HepG2 (cell line): ENCODE measurements around the gene ANKRD53. TPM values are rescaled to one million over a fixed set of nuclear protein-coding genes. Genes with fewer than 3 reads are reported as not detected.

Source experiments
- CAMTA2 ChIP-seq: sonication (generic); formaldehyde crosslinking; IDR thresholded peaks from 2 replicates; pipeline ENCODE4 v1.4.0; 2020; ENCODE audit warnings: mild to moderate bottlenecking, missing genetic modification reagents, borderline replicate concordance
- ERF ChIP-seq: IDR thresholded peaks from 2 replicates; pipeline ENCODE4 v1.6.1; 2018; ENCODE audit warnings: missing biosample characterization, missing genetic modification reagents
- GFI1 ChIP-seq: sonication (generic); formaldehyde crosslinking; IDR thresholded peaks from 2 replicates; pipeline ENCODE4 v1.5.0; 2020; ENCODE audit warnings: missing genetic modification reagents, mild to moderate bottlenecking, borderline replicate concordance
- HNF1A ChIP-seq, 2 experiments: sonication (generic) in 1 of 2; formaldehyde crosslinking in 1 of 2; IDR thresholded peaks; 2 replicates each; pipeline versions ENCODE4 v1.4.0 to v1.6.1; 2016 to 2020; ENCODE audit warnings: borderline replicate concordance in 1 of 2, low read depth in 1 of 2, mild to moderate bottlenecking in 1 of 2, missing genetic modification reagents in 1 of 2
- MTA3 ChIP-seq: sonication (generic); formaldehyde crosslinking; IDR thresholded peaks from 2 replicates; pipeline ENCODE4 v1.4.0; 2020; ENCODE audit warnings: missing genetic modification reagents
- NFATC3 ChIP-seq: sonication (generic); formaldehyde crosslinking; IDR thresholded peaks from 2 replicates; pipeline ENCODE4 v1.5.1; 2020; ENCODE audit warnings: mild to moderate bottlenecking, missing genetic modification reagents
- NKX3-1 ChIP-seq: sonication (generic); formaldehyde crosslinking; IDR thresholded peaks from 2 replicates; pipeline ENCODE4 v1.5.0; 2020; ENCODE audit warnings: missing genetic modification reagents
- RBM22 ChIP-seq: fragments of 200-400 bp; formaldehyde crosslinking; optimal IDR thresholded peaks from 2 replicates; pipeline ENCODE3; 2017; ENCODE audit warnings: mild to moderate bottlenecking, low read length, moderate library complexity
- RXRB ChIP-seq: IDR thresholded peaks from 2 replicates; pipeline ENCODE4 v1.6.1; 2016; ENCODE audit warnings: borderline replicate concordance, missing genetic modification reagents, missing compliant biosample characterization
- SNRNP70 ChIP-seq: fragments of 200-400 bp; formaldehyde crosslinking; IDR thresholded peaks from 2 replicates; pipeline ENCODE4 v1.6.1; 2017; ENCODE audit warnings: mild to moderate bottlenecking, low read depth, low read length, moderate library complexity
- ZBTB39 ChIP-seq: sonication (generic); formaldehyde crosslinking; IDR thresholded peaks from 2 replicates; pipeline ENCODE4 v1.5.0; 2020; ENCODE audit warnings: missing genetic modification reagents
- ZBTB7B ChIP-seq: sonication (generic); formaldehyde crosslinking; IDR thresholded peaks from 2 replicates; pipeline ENCODE4 v1.4.0; 2020; ENCODE audit warnings: missing genetic modification reagents
- ZFP41 ChIP-seq: sonication (generic); formaldehyde crosslinking; IDR thresholded peaks from 2 replicates; pipeline ENCODE4 v1.4.0; 2020; ENCODE audit warnings: mild to moderate bottlenecking, missing genetic modification reagents, borderline replicate concordance
- ZNF275 ChIP-seq: sonication (generic); formaldehyde crosslinking; IDR thresholded peaks from 2 replicates; pipeline ENCODE4 v1.8.0; 2022; ENCODE audit warnings: missing genetic modification reagents, mild to moderate bottlenecking, inconsistent platforms, borderline replicate concordance
- ZNF335 ChIP-seq: sonication (generic); formaldehyde crosslinking; IDR thresholded peaks from 2 replicates; pipeline ENCODE4 v1.4.0; 2020; ENCODE audit warnings: missing genetic modification reagents
- ZNF343 ChIP-seq: sonication (generic); formaldehyde crosslinking; IDR thresholded peaks from 2 replicates; pipeline ENCODE4 v1.4.0; 2020; ENCODE audit warnings: mild to moderate bottlenecking, missing genetic modification reagents
- ZNF430 ChIP-seq: sonication (generic); formaldehyde crosslinking; IDR thresholded peaks from 2 replicates; pipeline ENCODE4 v1.9.0; 2021; ENCODE audit warnings: mild to moderate bottlenecking, missing genetic modification reagents
- ZNF44 ChIP-seq: sonication (generic); formaldehyde crosslinking; IDR thresholded peaks from 2 replicates; pipeline ENCODE4 v1.5.1; 2020; ENCODE audit warnings: mild to moderate bottlenecking, missing genetic modification reagents
- ZNF546 ChIP-seq: sonication (generic); formaldehyde crosslinking; conservative IDR thresholded peaks from 2 replicates; pipeline ENCODE4 v1.8.1; 2023; ENCODE audit warnings: mild to moderate bottlenecking, missing genetic modification reagents
- ZNF564 ChIP-seq: sonication (generic); formaldehyde crosslinking; IDR thresholded peaks from 2 replicates; pipeline ENCODE4 v1.8.1; 2023; ENCODE audit warnings: mild to moderate bottlenecking, missing genetic modification reagents
- ZNF672 ChIP-seq: sonication (generic); formaldehyde crosslinking; IDR thresholded peaks from 2 replicates; pipeline ENCODE4 v1.8.1; 2022; ENCODE audit warnings: missing genetic modification reagents
- ZSCAN29 ChIP-seq: sonication (generic); formaldehyde crosslinking; conservative IDR thresholded peaks from 2 replicates; pipeline ENCODE4 v1.4.0; 2020; ENCODE audit warnings: mild to moderate bottlenecking, missing genetic modification reagents
- ZZZ3 ChIP-seq: sonication (generic); formaldehyde crosslinking; IDR thresholded peaks from 2 replicates; pipeline ENCODE4 v1.4.0; 2020; ENCODE audit warnings: missing genetic modification reagents, mild to moderate bottlenecking, borderline replicate concordance
- polyA plus RNA-seq, 8 experiments: library from polyadenylated mRNA; depleted of rRNA in 3 of 8; stranded (reverse) in 7 of 8; unstranded in 1 of 8; fragments of >200 nt; fragmentation: Illumina TruSeq in 4 of 8; extraction: Trizol in 4 of 8; gene quantifications; 2 replicates each; pipeline versions ENCODE4 v1.2.1 to v1.2.3, GENCODE V29; 2011 to 2016; ENCODE audit warnings: low read depth in 4 of 8, missing spikeins in 1 of 8, mixed read lengths in 1 of 8; ENCODE audit not compliant: insufficient read depth in 1 of 8
- total RNA-seq, 5 experiments: library from RNA; depleted of rRNA; stranded (reverse); fragments of >200 nt; fragmentation: Illumina TruSeq; extraction: Trizol; gene quantifications; 2 replicates each; pipeline ENCODE4 v1.2.3, GENCODE V29; 2016; ENCODE audit warnings: low read depth in 1 of 5

ANKRD53 gene
- total and polyA plus RNA-seq, 2 of the 13 experiments (the other 11 are each of a cell fraction or from before 2014, with no cell fraction given) = 0.15 TPM; not detected in 1

- TF ChIP-seq ZNF275 (CRISPR knock-in tag) (no peak), SNRNP70 (no peak), ZBTB39 (CRISPR knock-in tag) (no peak), ZZZ3 (no peak; the same call in 1 of the 2 replicates), ZSCAN29 (CRISPR knock-in tag) (0 out of 2 replicates have a peak, but pooled peaks have one; percentile 51), ZNF430 (CRISPR knock-in tag) (peak; percentile 13; the same call in 1 of the 2 replicates), ZNF546 (CRISPR knock-in tag) (no peak), CAMTA2 (CRISPR knock-in tag) (no peak), ZNF335 (no peak), ZNF672 (0 out of 2 replicates have a peak, but pooled peaks have one; percentile 38), ERF (CRISPR knock-in tag) (no peak), RXRB (CRISPR knock-in tag) (no peak), GFI1 (CRISPR knock-in tag) (0 out of 2 replicates have a peak, but pooled peaks have one; percentile 37), ZBTB7B (CRISPR knock-in tag) (peak; percentile 9; the same call in 1 of the 2 replicates), RBM22 (no peak), HNF1A (IDR thresholded peaks at IDR 0.05; ENCODE audit: low read depth) (no peak), HNF1A (CRISPR knock-in tag; IDR thresholded peaks at IDR 0.05; ENCODE audit: borderline replicate concordance) (peak; percentile 38; the same call in 1 of the 2 replicates), ZNF343 (CRISPR knock-in tag) (peak; percentile 71; the same call in 1 of the 2 replicates), ZNF44 (CRISPR knock-in tag) (no peak), ZNF564 (CRISPR knock-in tag) (no peak), NKX3-1 (CRISPR knock-in tag) (no peak; the same call in 1 of the 2 replicates), ZFP41 (CRISPR knock-in tag) (no peak), MTA3 (CRISPR knock-in tag) (no peak), NFATC3 (no peak)
Observed at GRCh38 chr2:70994009-70994698, 15.7 kb downstream of the ANKRD53 start (continued).
